SU-DHL-6 (cell line): ENCODE data around the gene RIN1.

Experiments
- H2AFZ ChIP-seq: fragments of 200-600 bp; sonication (generic); 2 replicates; pipeline ENCODE4 v1.6.1; 2014; ENCODE audit warnings: low read depth, mild to moderate bottlenecking, moderate library complexity, mixed read lengths, antibody characterized with exemption, low read length; ENCODE audit not compliant: severe bottlenecking
- H3F3A ChIP-seq: fragments of 200-600 bp; shearing (Covaris generic); 2 replicates; pipeline ENCODE4 v1.6.0; 2016; ENCODE audit warnings: antibody characterized with exemption, mild to moderate bottlenecking; ENCODE audit not compliant: insufficient read depth
- H3K27ac ChIP-seq: fragments of 200-600 bp; sonication (generic); 2 replicates; pipeline ENCODE4 v1.5.1; 2016; ENCODE audit warnings: low read depth, mild to moderate bottlenecking, low read length, moderate library complexity, mixed read lengths
- H3K27me3 ChIP-seq: fragments of 200-600 bp; sonication (generic), shearing (Covaris generic); 2 replicates; pipeline ENCODE4 v1.6.0; 2014; ENCODE audit warnings: mild to moderate bottlenecking, low read length
- H3K36me3 ChIP-seq: fragments of 200-600 bp; sonication (generic); 2 replicates; pipeline ENCODE4 v1.6.1; 2014; ENCODE audit warnings: mild to moderate bottlenecking, low read length, mixed read lengths
- H3K4me2 ChIP-seq: fragments of 300-600, 200-600 bp; shearing (Covaris generic), sonication (generic); 2 replicates; pipeline ENCODE4 v1.6.0; 2014; ENCODE audit warnings: low read length, low read depth, mild to moderate bottlenecking; ENCODE audit not compliant: poor library complexity, severe bottlenecking
- H3K4me3 ChIP-seq: fragments of 200-600 bp; sonication (generic); 2 replicates; pipeline ENCODE4 v1.5.1; 2014; ENCODE audit warnings: antibody characterized with exemption, low read length, mild to moderate bottlenecking, mixed read lengths; ENCODE audit not compliant: insufficient read depth, poor library complexity, severe bottlenecking
- H3K79me2 ChIP-seq: fragments of 200-600 bp; sonication (generic); 2 replicates; pipeline ENCODE4 v1.6.1; 2014; ENCODE audit warnings: mild to moderate bottlenecking, low read length, moderate library complexity; ENCODE audit not compliant: insufficient read depth
- H3K9ac ChIP-seq: fragments of 200-600 bp; sonication (generic); 2 replicates; pipeline ENCODE4 v1.7.0; 2014; ENCODE audit warnings: mild to moderate bottlenecking, low read length
- H3K9me2 ChIP-seq: fragments of 200-600 bp; sonication (generic); replicated peaks from 2 replicates; pipeline ENCODE4 v1.6.1; 2014; ENCODE audit warnings: low read length; ENCODE audit not compliant: insufficient read depth
- H3K9me3 ChIP-seq: fragments of 200-600 bp; sonication (generic); 2 replicates; pipeline ENCODE4 v1.6.1; 2014; ENCODE audit warnings: low read length, mixed read lengths; ENCODE audit not compliant: insufficient read depth
- H4K20me1 ChIP-seq: fragments of 200-600 bp; sonication (generic); 2 replicates; pipeline ENCODE4 v1.6.1; 2014; ENCODE audit warnings: low read depth, mild to moderate bottlenecking, antibody characterized with exemption, low read length, moderate library complexity, mixed read lengths
- CTCF ChIP-seq: fragments of 200-600 bp; sonication (generic); IDR thresholded peaks from one replicate; pipeline ENCODE4 v1.5.1; 2017; ENCODE audit warnings: antibody characterized with exemption, mild to moderate bottlenecking, low read length, moderate library complexity; ENCODE audit not compliant: insufficient read depth, poor library complexity, severe bottlenecking
- EZH2phosphoT487 ChIP-seq: fragments of 200-600 bp; sonication (generic), shearing (Covaris generic); conservative IDR thresholded peaks from 2 replicates; pipeline ENCODE4 v1.6.1; 2018; ENCODE audit warnings: mild to moderate bottlenecking, antibody characterized with exemption, low read length, moderate library complexity, mixed read lengths

Gene RIN1

GRCh38 chr11:66329165-66329673, 7.0 kb downstream of the RIN1 start:
- H3K79me2 ChIP-seq: no peaks in the 10 kb centered on the region
- H3K36me3 ChIP-seq: no peaks in the 10 kb centered on the region
- H3K4me2 ChIP-seq: no peak overlapping the region
- no peak overlapping the region for H2AFZ ChIP-seq
- no peak overlapping the region for H3K4me3 ChIP-seq
- no peaks in the 10 kb centered on the region for H4K20me1 ChIP-seq
- no peak overlapping the region for H3K27ac ChIP-seq
- H3K9ac ChIP-seq: no peak overlapping the region
- TF ChIP-seq EZH2phosphoT487: no peak
- TF ChIP-seq CTCF: no peak
- H3K9me3 ChIP-seq: no peaks in the 10 kb centered on the region
- no peaks in the 10 kb centered on the region for H3K9me2 ChIP-seq
- H3F3A ChIP-seq: no peaks in the 10 kb centered on the region
- H3K27me3 ChIP-seq: no peaks in the 10 kb centered on the region

- no peaks in the 10 kb centered on the region for H4K20me1 ChIP-seq
- H3K9me3 ChIP-seq: no peaks in the 10 kb centered on the region
- H2AFZ ChIP-seq: peak overlapping the region; percentile 31
- no peak for TF ChIP-seq EZH2phosphoT487
- TF ChIP-seq CTCF: peak; percentile 75
- H3K4me2 ChIP-seq: peak overlapping the region; percentile 24
- H3K27me3 ChIP-seq: no peaks in the 10 kb centered on the region
- no peaks in the 10 kb centered on the region for H3K9me2 ChIP-seq
- H3K79me2 ChIP-seq: no peaks in the 10 kb centered on the region
- H3K36me3 ChIP-seq: no peaks in the 10 kb centered on the region
- no peak overlapping the region for H3K9ac ChIP-seq
- H3K4me3 ChIP-seq: no peak overlapping the region
- H3F3A ChIP-seq: no peaks in the 10 kb centered on the region
- H3K27ac ChIP-seq: no peak overlapping the region
These were observed 7.7 kb downstream of the RIN1 start for GRCh38 chr11:66328302-66329144.

- TF ChIP-seq CTCF (no peak), EZH2phosphoT487 (no peak)
- H2AFZ ChIP-seq: no peak overlapping the region
- H3K79me2 ChIP-seq: no peaks in the 10 kb centered on the region
- no peaks in the 10 kb centered on the region for H3F3A ChIP-seq
- no peaks in the 10 kb centered on the region for H3K9me3 ChIP-seq
- H3K36me3 ChIP-seq: no peaks in the 10 kb centered on the region
- H4K20me1 ChIP-seq: no peaks in the 10 kb centered on the region
- no peak overlapping the region for H3K4me3 ChIP-seq
- H3K9me2 ChIP-seq: no peaks in the 10 kb centered on the region
- no peaks in the 10 kb centered on the region for H3K27me3 ChIP-seq
- no peak overlapping the region for H3K27ac ChIP-seq
- H3K9ac ChIP-seq: no peak overlapping the region
- no peak overlapping the region for H3K4me2 ChIP-seq
These were observed 8.3 kb downstream of the RIN1 start for GRCh38 chr11:66328031-66328301.
